Measurements from ENCODE around the gene PAPPA2.

Gene PAPPA2

GRCh38 chr1:176775996-176776395 lies 313.0 kb downstream of the PAPPA2 start:
- TF ChIP-seq TCF12 (IDR thresholded peaks at IDR 0.05; ENCODE audit: low read depth) (no peak), FOXM1 (IDR thresholded peaks at IDR 0.05; ENCODE audit: borderline replicate concordance, low read depth) (no peak), EGR1 (IDR thresholded peaks at IDR 0.05) (no peak), YY1 (IDR thresholded peaks at IDR 0.05; ENCODE audit: low read depth) (no peak), REST (IDR thresholded peaks at IDR 0.05; ENCODE audit: low read depth) (no peak), TEAD4 (IDR thresholded peaks at IDR 0.05) (no peak), USF1 (IDR thresholded peaks at IDR 0.05) (no peak), TAF1 (IDR thresholded peaks at IDR 0.05; ENCODE audit: low read depth) (no peak), MAX (IDR thresholded peaks at IDR 0.05) (no peak), EP300 (IDR thresholded peaks at IDR 0.05; ENCODE audit: borderline replicate concordance) (no peak), CREB1 (IDR thresholded peaks at IDR 0.05; ENCODE audit: low read depth) (no peak), ZBTB7A (IDR thresholded peaks at IDR 0.05; ENCODE audit: low read depth) (no peak), NFIC (IDR thresholded peaks at IDR 0.05) (no peak)

GRCh38 chr1:176778056-176778455 lies 315.1 kb downstream of the PAPPA2 start:
- TF ChIP-seq EGR1 (IDR thresholded peaks at IDR 0.05) (no peak), EP300 (IDR thresholded peaks at IDR 0.05; ENCODE audit: borderline replicate concordance) (no peak), REST (IDR thresholded peaks at IDR 0.05; ENCODE audit: low read depth) (no peak), YY1 (IDR thresholded peaks at IDR 0.05; ENCODE audit: low read depth) (no peak), MAX (IDR thresholded peaks at IDR 0.05) (no peak), FOXM1 (IDR thresholded peaks at IDR 0.05; ENCODE audit: borderline replicate concordance, low read depth) (no peak), USF1 (IDR thresholded peaks at IDR 0.05) (no peak), ZBTB7A (IDR thresholded peaks at IDR 0.05; ENCODE audit: low read depth) (no peak), CREB1 (IDR thresholded peaks at IDR 0.05; ENCODE audit: low read depth) (no peak), TCF12 (IDR thresholded peaks at IDR 0.05; ENCODE audit: low read depth) (no peak), TAF1 (IDR thresholded peaks at IDR 0.05; ENCODE audit: low read depth) (no peak), RAD21 (IDR thresholded peaks at IDR 0.05; ENCODE audit: low read depth) (no peak), NFIC (IDR thresholded peaks at IDR 0.05) (no peak), CEBPB (IDR thresholded peaks at IDR 0.05) (no peak), TEAD4 (IDR thresholded peaks at IDR 0.05) (no peak)

GRCh38 chr1:176779992-176780328 lies 317.0 kb downstream of the PAPPA2 start:
- no peak for TF ChIP-seq FOXM1 (IDR thresholded peaks at IDR 0.05; ENCODE audit: borderline replicate concordance, low read depth)
- no peak for TF ChIP-seq NFIC (IDR thresholded peaks at IDR 0.05)
- no peak for TF ChIP-seq CREB1 (IDR thresholded peaks at IDR 0.05; ENCODE audit: low read depth)
- TF ChIP-seq EGR1 (IDR thresholded peaks at IDR 0.05): no peak
- TF ChIP-seq YY1 (IDR thresholded peaks at IDR 0.05; ENCODE audit: low read depth): no peak
- no peak for TF ChIP-seq USF1 (IDR thresholded peaks at IDR 0.05)
- TF ChIP-seq MAX (IDR thresholded peaks at IDR 0.05): no peak
- TF ChIP-seq RAD21 (IDR thresholded peaks at IDR 0.05; ENCODE audit: low read depth): no peak

- no peak for TF ChIP-seq TEAD4 (IDR thresholded peaks at IDR 0.05)
- TF ChIP-seq RAD21 (IDR thresholded peaks at IDR 0.05; ENCODE audit: low read depth): no peak
- no peak for TF ChIP-seq NFIC (IDR thresholded peaks at IDR 0.05)
- no peak for TF ChIP-seq CREB1 (IDR thresholded peaks at IDR 0.05; ENCODE audit: low read depth)
Measured at GRCh38 chr1:176783309-176783708, 320.3 kb downstream of the PAPPA2 start.

GRCh38 chr1:176785056-176785455 lies 322.1 kb downstream of the PAPPA2 start:
- TF ChIP-seq USF1 (IDR thresholded peaks at IDR 0.05) (no peak), TCF12 (IDR thresholded peaks at IDR 0.05; ENCODE audit: low read depth) (no peak), TAF1 (IDR thresholded peaks at IDR 0.05; ENCODE audit: low read depth) (no peak), FOXM1 (IDR thresholded peaks at IDR 0.05; ENCODE audit: borderline replicate concordance, low read depth) (no peak), REST (IDR thresholded peaks at IDR 0.05; ENCODE audit: low read depth) (no peak), TEAD4 (IDR thresholded peaks at IDR 0.05) (no peak), ZBTB7A (IDR thresholded peaks at IDR 0.05; ENCODE audit: low read depth) (no peak), YY1 (IDR thresholded peaks at IDR 0.05; ENCODE audit: low read depth) (no peak), CREB1 (IDR thresholded peaks at IDR 0.05; ENCODE audit: low read depth) (no peak), MAX (IDR thresholded peaks at IDR 0.05) (no peak), CEBPB (IDR thresholded peaks at IDR 0.05) (no peak), EGR1 (IDR thresholded peaks at IDR 0.05) (no peak), EP300 (IDR thresholded peaks at IDR 0.05; ENCODE audit: borderline replicate concordance) (no peak), NFIC (IDR thresholded peaks at IDR 0.05) (no peak), RAD21 (IDR thresholded peaks at IDR 0.05; ENCODE audit: low read depth) (no peak)

Measured in Ishikawa (cell line).